HG03135 (cell line): ENCODE results near the gene GPATCH2.

ENCODE experiments used
- ATAC-seq: cut with Tn5 transposase; IDR thresholded peaks from one replicate; pipeline ENCODE4 v1.9.1; 2021; ENCODE audit warnings: mild to moderate bottlenecking, moderate library complexity; ENCODE audit not compliant: unreplicated experiment

Gene GPATCH2

GRCh38 chr1:217630711-217631591 lies at the start of gene GPATCH2, which contains the start of gene SPATA17:
TSS of gene GPATCH2 (minus strand) at chr1:217631090. CDS start at chr1:217630971, 119 bp downstream.
TSS of gene SPATA17 (plus strand) at chr1:217631344. CDS start at chr1:217631379, 35 bp downstream.
- peak; percentile 96 for ATAC-seq

GRCh38 chr1:217674028-217674729 lies 43.3 kb upstream of the GPATCH2 start:
- ATAC-seq: no peak

- no peak for ATAC-seq
These were observed 42.5 kb upstream of the GPATCH2 start for GRCh38 chr1:217673387-217673786.

- no peak for ATAC-seq
These were observed 37.6 kb upstream of the GPATCH2 start for GRCh38 chr1:217668351-217668940.

GRCh38 chr1:217661407-217661806 lies 30.5 kb upstream of the GPATCH2 start:
- ATAC-seq: no peak

GRCh38 chr1:217660353-217661062 lies 29.6 kb upstream of the GPATCH2 start:
- ATAC-seq: peak; percentile 79

GRCh38 chr1:217650674-217651073 lies 19.8 kb upstream of the GPATCH2 start:
- ATAC-seq: no peak

GRCh38 chr1:217647791-217648190 lies 16.9 kb upstream of the GPATCH2 start:
- no peak for ATAC-seq

- ATAC-seq: no peak
These were observed 11.6 kb upstream of the GPATCH2 start for GRCh38 chr1:217642455-217642854.

GRCh38 chr1:217627431-217627830 lies 3.5 kb downstream of the GPATCH2 start:
- no peak for ATAC-seq

- ATAC-seq: no peak
These were observed 4.6 kb downstream of the GPATCH2 start for GRCh38 chr1:217626321-217626720.

- ATAC-seq: no peak
These were observed 8.8 kb downstream of the GPATCH2 start for GRCh38 chr1:217622042-217622441.

GRCh38 chr1:217620814-217621213 lies 10.1 kb downstream of the GPATCH2 start:
- peak; percentile 100 for ATAC-seq

GRCh38 chr1:217617126-217617525 lies 13.8 kb downstream of the GPATCH2 start:
- no peak for ATAC-seq

GRCh38 chr1:217614200-217614712 lies 16.6 kb downstream of the GPATCH2 start:
- ATAC-seq: no peak

- ATAC-seq: no peak
These were observed 25.5 kb downstream of the GPATCH2 start for GRCh38 chr1:217605390-217605789.

- no peak for ATAC-seq
These were observed 28.5 kb downstream of the GPATCH2 start for GRCh38 chr1:217602380-217602779.

- no peak for ATAC-seq
These were observed 31.7 kb downstream of the GPATCH2 start for GRCh38 chr1:217599154-217599553.

GRCh38 chr1:217590598-217590997 lies 40.3 kb downstream of the GPATCH2 start:
- ATAC-seq: no peak

GRCh38 chr1:217586586-217586985 lies 44.3 kb downstream of the GPATCH2 start:
- ATAC-seq: no peak

- no peak for ATAC-seq
These were observed 45.3 kb downstream of the GPATCH2 start for GRCh38 chr1:217585577-217585976.
